Measurements from ENCODE around the gene SPTA1. TPM values are rescaled to one million over a fixed set of nuclear protein-coding genes. Genes with fewer than 3 reads are reported as not detected.

SPTA1 gene
- polyA plus RNA-seq, 3 donors, result 1.2 to 3.4 (median 1.2) TPM

DNA sequence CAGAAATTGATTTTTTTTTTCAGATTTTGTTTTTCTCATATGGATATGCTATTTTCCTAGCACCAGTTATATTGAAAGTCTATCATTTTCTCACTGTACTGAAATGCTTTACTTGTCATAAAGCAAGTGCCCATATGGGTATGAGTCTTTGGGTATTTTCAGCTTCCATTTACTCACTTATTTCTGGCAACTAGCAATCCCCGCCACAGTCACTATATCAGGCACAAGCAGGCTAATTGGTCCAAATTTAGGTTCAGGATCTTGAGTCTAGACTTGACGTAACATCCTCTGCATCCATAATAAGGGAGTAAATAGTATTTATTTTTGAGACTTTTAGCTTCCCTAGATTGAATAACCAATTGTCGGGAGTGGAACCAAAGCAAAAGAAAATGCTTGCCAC, 109.0 kb downstream of the SPTA1 start:
- no peak for DNase-seq (ENCODE audit: low read depth in 3 of 3, low spot score in 2 of 3)

DNA sequence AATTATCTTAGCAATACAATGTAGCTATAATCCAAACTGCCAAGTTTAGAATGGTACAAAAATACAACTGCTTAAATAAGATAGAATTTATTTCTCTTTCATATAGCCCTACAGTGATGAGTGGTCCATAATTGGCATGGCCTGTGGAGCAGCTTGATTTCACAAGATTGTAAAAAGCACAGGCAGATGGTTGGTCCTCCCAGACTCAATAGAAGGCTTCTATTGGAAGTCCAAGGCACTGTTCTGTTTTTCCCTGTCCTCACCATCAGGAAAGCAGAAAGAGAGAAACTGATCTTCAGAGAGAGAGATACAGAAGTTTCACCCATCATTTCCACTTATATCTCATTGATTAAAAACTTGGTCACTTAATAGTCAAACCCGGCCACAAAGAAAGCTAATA, 114.3 kb downstream of the SPTA1 start:
- no peak for DNase-seq (ENCODE audit: low read depth in 3 of 3, low spot score in 2 of 3)

DNA sequence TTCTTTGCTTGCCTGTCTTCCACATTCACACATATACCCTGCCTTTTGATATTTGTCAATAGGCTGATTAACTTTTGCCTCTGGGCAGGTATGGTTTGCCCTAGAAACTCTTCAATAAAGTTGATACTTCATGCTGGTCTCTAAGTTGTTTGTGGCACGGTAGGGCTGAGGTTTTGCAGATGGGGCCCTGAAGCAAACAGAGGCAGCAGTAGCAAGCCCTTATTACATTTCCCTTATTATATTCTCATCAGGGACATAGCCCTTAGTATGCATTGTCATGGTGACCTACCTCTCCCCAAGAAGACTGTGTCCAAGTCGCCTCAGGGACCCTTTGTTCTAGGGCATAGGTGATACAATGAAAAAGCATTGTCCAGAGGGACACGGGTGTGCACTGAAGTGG, 116.0 kb downstream of the SPTA1 start, which contains the start of gene OR6P1:
OR6P1 (minus strand) TSS at position 101 of the 400 bp plus-strand sequence. CDS start 6,976 bp downstream, outside the sequence.
- no peak for DNase-seq (ENCODE audit: low read depth in 3 of 3, low spot score in 2 of 3)

DNA sequence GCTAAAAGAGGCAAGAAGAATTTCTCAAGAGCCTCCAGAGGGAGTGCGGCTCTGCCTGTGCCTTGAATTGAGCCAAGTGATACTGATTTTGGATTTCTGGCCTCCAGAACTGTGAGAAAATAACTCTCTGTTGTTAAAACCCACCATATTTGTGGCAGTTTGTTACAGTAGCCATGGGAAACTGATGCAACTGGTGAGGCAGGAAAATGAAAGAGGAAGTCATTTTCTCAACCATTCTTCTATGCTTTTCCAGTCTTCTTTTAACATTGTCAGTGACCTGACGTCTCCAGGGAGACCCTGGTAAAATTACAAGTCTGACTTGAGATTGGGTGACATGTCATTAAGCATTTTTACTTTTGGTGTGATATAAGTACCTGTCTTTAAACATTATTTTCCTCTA, 121.9 kb downstream of the SPTA1 start:
- no peak for DNase-seq (ENCODE audit: low read depth in 3 of 3, low spot score in 2 of 3)

DNA sequence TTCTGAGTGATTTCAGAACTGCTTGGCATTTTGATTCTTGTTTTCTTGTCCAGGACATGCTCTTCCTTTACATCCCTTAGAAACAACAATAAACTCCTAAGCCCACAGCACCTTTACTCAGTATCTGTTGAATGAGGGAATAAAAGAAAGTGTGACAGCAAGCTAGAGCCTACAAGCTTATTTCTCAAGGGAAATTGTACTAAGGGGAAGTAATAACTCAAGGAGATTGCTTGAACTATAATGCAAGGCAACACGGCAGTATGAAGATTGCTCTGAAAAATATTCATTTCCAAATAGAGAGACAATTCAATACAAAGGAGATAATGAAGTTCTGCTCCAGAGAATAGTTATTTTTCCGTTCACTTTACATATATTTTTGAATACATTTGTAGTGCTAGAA, 122.7 kb downstream of the SPTA1 start:
- DNase-seq (ENCODE audit: low read depth in 3 of 3, low spot score in 2 of 3), result no peak

Other genes with a start within 250 kb of the SPTA1 start
- not detected for gene OR10K1, start 224.9 kb downstream of the SPTA1 start, polyA plus RNA-seq (ENCODE audit: insufficient read length in 3 of 3)
- gene OR10R2, start 214.5 kb downstream of the SPTA1 start, polyA plus RNA-seq (ENCODE audit: insufficient read length in 3 of 3), result not detected
- gene OR6Y1, start 132.3 kb downstream of the SPTA1 start, polyA plus RNA-seq (ENCODE audit: insufficient read length in 3 of 3), result under 1 TPM in 1 of 3 donors, not detected in 2; 0.04 TPM
- not detected for gene OR6P1, start 116.1 kb downstream of the SPTA1 start, polyA plus RNA-seq (ENCODE audit: insufficient read length in 3 of 3)
- not detected for gene OR10X1, start 106.8 kb downstream of the SPTA1 start, polyA plus RNA-seq (ENCODE audit: insufficient read length in 3 of 3)
- gene OR10Z1, start 81.4 kb downstream of the SPTA1 start, polyA plus RNA-seq (ENCODE audit: insufficient read length in 3 of 3), result under 1 TPM; 0.01 to 0.07 (median 0.03) TPM
- not detected for gene OR6K2, start 13.9 kb upstream of the SPTA1 start, polyA plus RNA-seq (ENCODE audit: insufficient read length in 3 of 3)
- under 1 TPM in 2 of 3 donors, not detected in 1; 0.07 to 0.12 TPM for gene OR6K3, start 34.0 kb upstream of the SPTA1 start, polyA plus RNA-seq (ENCODE audit: insufficient read length in 3 of 3)
- not detected for gene OR6K6, start 68.0 kb upstream of the SPTA1 start, polyA plus RNA-seq (ENCODE audit: insufficient read length in 3 of 3)
- not detected for gene OR6N1, start 85.5 kb upstream of the SPTA1 start, polyA plus RNA-seq (ENCODE audit: insufficient read length in 3 of 3)
- not detected for gene OR6N2, start 94.5 kb upstream of the SPTA1 start, polyA plus RNA-seq (ENCODE audit: insufficient read length in 3 of 3)
- gene MNDA, start 144.6 kb upstream of the SPTA1 start, polyA plus RNA-seq (ENCODE audit: insufficient read length in 3 of 3), result 1 to 10 TPM; 4.0 to 6.0 (median 4.1) TPM
- under 1 TPM; 0.11 to 0.28 (median 0.28) TPM for gene PYHIN1, start 244.8 kb upstream of the SPTA1 start, polyA plus RNA-seq (ENCODE audit: insufficient read length in 3 of 3)

Measured in right renal cortex interstitium (tissue), 3 donors.